Endothelial cell of umbilical vein (primary cell): ENCODE data around the gene STK32C. TPM values are rescaled to one million over a fixed set of nuclear protein-coding genes. Genes with fewer than 3 reads are reported as not detected.

Experiments used
- BruUV-seq: library from RNA; stranded (reverse); fragments of 400-500 nt; replicated peaks from 2 replicates; lab custom pipeline; 2021; lab: Mats Ljungman, UMichigan
- CTCF ChIA-PET: fragments of 300-600, 350-600 bp; sonication (Branson Sonifier 250); formaldehyde crosslinking; loops from one replicate; lab custom pipeline; 2021; ENCODE audit warnings: antibody characterized with exemption, inconsistent platforms; lab: Charles Lee
- POLR2A ChIA-PET: fragments of 300-600, 350-600 bp; sonication (Branson Sonifier 250); formaldehyde crosslinking; loops from one replicate; lab custom pipeline; 2021; ENCODE audit warnings: antibody characterized with exemption, inconsistent platforms; lab: Charles Lee
- DNase-seq: peaks from one replicate; pipeline ENCODE4 v3.0.0-alpha.2; 2011; ENCODE audit warnings: low read depth, low spot score
- FAIRE-seq: peaks from 2 replicates; lab custom pipeline; 2011; peaks lifted over from hg19 to GRCh38; lab: Jason Lieb, UNC
- H2AFZ ChIP-seq: 2 replicates; pipeline ENCODE4 v1.6.0; 2012; ENCODE audit warnings: low read depth, low read length, control low read depth, inconsistent platforms
- H3K27ac ChIP-seq: 2 replicates; pipeline ENCODE4 v1.5.1; 2011; ENCODE audit warnings: low read depth, mild to moderate bottlenecking, control low read depth, low read length, moderate library complexity; ENCODE audit not compliant: insufficient read depth
- H3K27me3 ChIP-seq, 2 experiments: 2 replicates each; pipeline versions ENCODE4 v1.6.0 to v1.6.1; 2011; ENCODE audit warnings: low read length in 2 of 2, mixed read lengths in 1 of 2; ENCODE audit not compliant: control insufficient read depth in 2 of 2, insufficient read depth in 2 of 2
- H3K36me3 ChIP-seq, 2 experiments: 2 replicates in 1 of 2; 3 replicates in 1 of 2; pipeline ENCODE4 v1.5.1; 2011; ENCODE audit warnings: low read length in 2 of 2, mild to moderate bottlenecking in 1 of 2, moderate library complexity in 1 of 2; ENCODE audit not compliant: control insufficient read depth in 2 of 2, insufficient read depth in 2 of 2; ENCODE audit errors: extremely low read depth in 1 of 2
- H3K4me1 ChIP-seq: 3 replicates; pipeline ENCODE4 v1.5.1; 2011; ENCODE audit warnings: mild to moderate bottlenecking, low read length; ENCODE audit not compliant: control insufficient read depth, insufficient read depth; ENCODE audit errors: extremely low read depth
- H3K4me2 ChIP-seq: 2 replicates; pipeline ENCODE4 v1.6.1; 2011; ENCODE audit warnings: low read length, control low read depth, mixed read lengths; ENCODE audit not compliant: insufficient read depth
- H3K4me3 ChIP-seq, 3 experiments: fragments of 200-600 bp in 1 of 3; sonication (generic), shearing (Covaris generic) in 1 of 3; replicated peaks in 1 of 3; 2 replicates each; pipeline ENCODE4 v1.5.1; 2011 to 2016; ENCODE audit warnings: control low read depth in 3 of 3, low read length in 3 of 3, mild to moderate bottlenecking in 2 of 3, inconsistent platforms in 1 of 3, low read depth in 1 of 3, moderate library complexity in 1 of 3; ENCODE audit not compliant: insufficient read depth in 1 of 3
- H3K79me2 ChIP-seq: 2 replicates; pipeline ENCODE4 v1.6.0; 2012; ENCODE audit warnings: low read length, inconsistent platforms; ENCODE audit not compliant: control insufficient read depth, insufficient read depth
- H3K9ac ChIP-seq: replicated peaks from 2 replicates; pipeline ENCODE3; 2011; ENCODE audit warnings: low read length, control low read depth; ENCODE audit not compliant: insufficient read depth; ENCODE audit errors: extremely low read depth
- H3K9me1 ChIP-seq: replicated peaks from 3 replicates; pipeline ENCODE4 v1.6.0; 2011; ENCODE audit warnings: mild to moderate bottlenecking, low read length; ENCODE audit not compliant: control insufficient read depth, insufficient read depth; ENCODE audit errors: extremely low read depth
- H3K9me3 ChIP-seq: replicated peaks from 2 replicates; pipeline ENCODE4 v1.5.1; 2012; ENCODE audit warnings: low read length, inconsistent platforms; ENCODE audit not compliant: control insufficient read depth, insufficient read depth
- H4K20me1 ChIP-seq: replicated peaks from 2 replicates; pipeline ENCODE3; 2011; ENCODE audit warnings: mild to moderate bottlenecking, low read length; ENCODE audit not compliant: control insufficient read depth, insufficient read depth; ENCODE audit errors: extremely low read depth
- FOS ChIP-seq: IDR thresholded peaks from 2 replicates; pipeline ENCODE4 v1.6.1; 2011; ENCODE audit warnings: mild to moderate bottlenecking, low read length, moderate library complexity, borderline replicate concordance; ENCODE audit not compliant: insufficient read depth
- GATA2 ChIP-seq: IDR thresholded peaks from 2 replicates; pipeline ENCODE4 v1.7.0; 2011; ENCODE audit warnings: low read depth, mild to moderate bottlenecking, moderate library complexity, mixed read lengths, low read length; ENCODE audit not compliant: insufficient read length, insufficient read depth
- MYC ChIP-seq: IDR thresholded peaks from one replicate; pipeline ENCODE4 v1.6.1; 2011; ENCODE audit warnings: mild to moderate bottlenecking, low read depth, low read length
- dilution Hi-C: fragments of 300-500 bp; cut with MboI; formaldehyde crosslinking; loops from one replicate; pipeline ENCODE4 v1.15.0; 2019; ENCODE audit warnings: low sequenced_read_pairs; ENCODE audit not compliant: extremely low pct_ligation_motif_present
- intact Hi-C: fragments of 100-400 bp; cut with micrococcal nuclease; formaldehyde crosslinking; loops from one replicate; pipeline ENCODE4 v1.10.0; 2022
- polyA plus RNA-seq, 4 experiments: library from polyadenylated mRNA; depleted of rRNA in 3 of 4; stranded (reverse) in 3 of 4; unstranded in 1 of 4; fragments of >200 nt; gene quantifications; 2 replicates each; pipeline versions ENCODE4 v1.2.1 to v1.2.3, GENCODE V29; 2011 to 2012; ENCODE audit warnings: missing spikeins in 1 of 4
- total RNA-seq: library from RNA; stranded (reverse); gene quantifications from 2 replicates; pipeline ENCODE4 v1.2.3, GENCODE V29; 2021
- TF ChIP-seq, protein P1 (sequence below), 2 donors: IDR thresholded peaks; 1 replicate in 1 of 2; 2 replicates in 1 of 2; pipeline ENCODE4 v1.5.1; 2011; ENCODE audit warnings: low read length in 2 of 2, mild to moderate bottlenecking in 2 of 2, moderate library complexity in 2 of 2, control low read depth in 1 of 2, inconsistent platforms in 1 of 2, low read depth in 1 of 2; ENCODE audit not compliant: insufficient read depth in 1 of 2; ENCODE audit errors: extremely low read depth in 1 of 2

Gene STK32C
- total and polyA plus RNA-seq, 2 donors (not counting 3 experiments of a cell fraction or from before 2014, with no cell fraction given): 5.4 to 14.1 TPM

- Histone ChIP-seq H3K4me1 (no peaks in the 10 kb centered on the region), H3K9me1 (no peaks in the 10 kb centered on the region), H3K4me2 (no peak overlapping the region), H3K9me3 (no peaks in the 10 kb centered on the region), H4K20me1 (no peaks in the 10 kb centered on the region), H3K36me3 (no peaks in the 10 kb centered on the region), H2AFZ (no peak overlapping the region), H3K27ac (no peak overlapping the region), H3K27me3 (no peaks in the 10 kb centered on the region), H3K9ac (no peak overlapping the region), H3K4me3 (no peak overlapping the region), H3K79me2 (no peaks in the 10 kb centered on the region)
- no peak for FAIRE-seq
- dilution Hi-C loops: no loop called here
- intact Hi-C loops: no loop called here
- TF ChIP-seq GATA2 (no peak), MYC (no peak), FOS (no peak)
- TF ChIP-seq, protein P1, sequence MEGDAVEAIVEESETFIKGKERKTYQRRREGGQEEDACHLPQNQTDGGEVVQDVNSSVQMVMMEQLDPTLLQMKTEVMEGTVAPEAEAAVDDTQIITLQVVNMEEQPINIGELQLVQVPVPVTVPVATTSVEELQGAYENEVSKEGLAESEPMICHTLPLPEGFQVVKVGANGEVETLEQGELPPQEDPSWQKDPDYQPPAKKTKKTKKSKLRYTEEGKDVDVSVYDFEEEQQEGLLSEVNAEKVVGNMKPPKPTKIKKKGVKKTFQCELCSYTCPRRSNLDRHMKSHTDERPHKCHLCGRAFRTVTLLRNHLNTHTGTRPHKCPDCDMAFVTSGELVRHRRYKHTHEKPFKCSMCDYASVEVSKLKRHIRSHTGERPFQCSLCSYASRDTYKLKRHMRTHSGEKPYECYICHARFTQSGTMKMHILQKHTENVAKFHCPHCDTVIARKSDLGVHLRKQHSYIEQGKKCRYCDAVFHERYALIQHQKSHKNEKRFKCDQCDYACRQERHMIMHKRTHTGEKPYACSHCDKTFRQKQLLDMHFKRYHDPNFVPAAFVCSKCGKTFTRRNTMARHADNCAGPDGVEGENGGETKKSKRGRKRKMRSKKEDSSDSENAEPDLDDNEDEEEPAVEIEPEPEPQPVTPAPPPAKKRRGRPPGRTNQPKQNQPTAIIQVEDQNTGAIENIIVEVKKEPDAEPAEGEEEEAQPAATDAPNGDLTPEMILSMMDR (IDR thresholded peaks at IDR 0.05; ENCODE audit: extremely low read depth in 1 of 2, insufficient read depth in 1 of 2, low read depth in 1 of 2, low read length in 2 of 2): no peak
- ChIA-PET CTCF (no interaction called here), POLR2A (no interaction called here)
- BruUV-seq: no TSS peak
- no peak for DNase-seq
Observed at GRCh38 chr10:132209130-132209529, 98.6 kb downstream of the STK32C start.

DNA sequence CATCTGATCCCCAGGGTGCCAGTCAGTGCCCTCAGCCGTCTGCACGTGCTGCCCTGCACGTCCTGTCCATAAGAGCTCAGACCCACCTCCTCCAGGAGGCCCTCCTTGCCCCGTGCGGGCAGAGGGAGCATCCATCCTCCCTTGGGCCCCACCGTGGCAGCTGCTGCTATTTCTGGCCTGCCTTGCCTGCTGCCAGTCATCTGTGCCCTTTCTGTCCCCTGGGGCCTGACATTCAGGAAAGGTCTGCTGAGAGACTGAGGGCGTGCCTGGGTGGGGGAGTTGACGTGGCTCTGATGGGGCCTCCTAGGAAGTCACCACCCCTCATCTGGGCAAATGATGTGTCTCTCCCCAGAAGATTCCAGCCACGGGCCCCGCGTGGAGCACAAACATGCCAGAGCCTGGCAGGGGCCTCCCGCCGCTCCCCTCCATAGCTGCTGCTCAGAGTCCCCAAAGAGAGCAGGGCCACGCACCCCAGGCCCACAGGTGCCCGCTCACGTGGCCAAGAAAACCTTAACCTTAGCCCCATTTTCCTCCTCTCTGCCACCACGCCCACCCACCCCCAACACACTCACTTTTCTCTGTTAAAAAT is 99.2 kb downstream of the STK32C start:
- Histone ChIP-seq H3K36me3 (no peaks in the 10 kb centered on the region), H3K27me3 (no peaks in the 10 kb centered on the region), H3K4me3 (no peak overlapping the region), H3K4me2 (no peak overlapping the region), H2AFZ (no peak overlapping the region), H4K20me1 (no peaks in the 10 kb centered on the region), H3K9ac (no peak overlapping the region), H3K9me3 (no peaks in the 10 kb centered on the region), H3K4me1 (no peaks in the 10 kb centered on the region), H3K27ac (no peak overlapping the region), H3K79me2 (no peaks in the 10 kb centered on the region), H3K9me1 (no peaks in the 10 kb centered on the region)
- FAIRE-seq: no peak
- dilution Hi-C loops: no loop called here
- ChIA-PET CTCF (no interaction called here), POLR2A (no interaction called here)
- TF ChIP-seq, protein P1 (IDR thresholded peaks at IDR 0.05; ENCODE audit: extremely low read depth in 1 of 2, insufficient read depth in 1 of 2, low read depth in 1 of 2, low read length in 2 of 2): no peak
- intact Hi-C loops: no loop called here
- DNase-seq: no peak
- no TSS peak for BruUV-seq
